NCI-H345 (cell line): ENCODE data around the gene NDUFB6.
"Not testable (repeated sequence)": the region's sequence is repeated elsewhere in the genome, so short reads cannot be mapped to it uniquely, and the experiment has no call there.

Experiments
- DNase-seq: peaks from one replicate; lab custom pipeline; 2025; lab: John Stamatoyannopoulos, UW

Gene NDUFB6

DNA sequence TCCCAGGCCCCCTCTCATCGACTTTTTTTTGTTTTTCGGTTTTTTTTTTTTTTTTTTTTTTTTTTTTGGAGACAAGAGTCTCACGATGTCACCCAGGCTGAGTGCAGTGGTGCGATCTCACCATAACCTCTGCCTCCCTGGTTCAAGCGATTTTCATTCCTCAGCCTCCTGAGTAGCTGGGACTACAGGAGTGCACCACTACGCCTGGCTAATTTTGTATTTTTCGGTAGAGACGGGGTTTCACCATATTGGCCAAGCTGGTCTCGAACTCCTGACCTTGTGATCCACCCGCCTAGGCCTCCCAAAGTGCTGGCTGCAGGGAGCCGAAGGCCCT is 48.4 kb downstream of the NDUFB6 start:
- not testable (repeated sequence) for DNase-seq

DNA sequence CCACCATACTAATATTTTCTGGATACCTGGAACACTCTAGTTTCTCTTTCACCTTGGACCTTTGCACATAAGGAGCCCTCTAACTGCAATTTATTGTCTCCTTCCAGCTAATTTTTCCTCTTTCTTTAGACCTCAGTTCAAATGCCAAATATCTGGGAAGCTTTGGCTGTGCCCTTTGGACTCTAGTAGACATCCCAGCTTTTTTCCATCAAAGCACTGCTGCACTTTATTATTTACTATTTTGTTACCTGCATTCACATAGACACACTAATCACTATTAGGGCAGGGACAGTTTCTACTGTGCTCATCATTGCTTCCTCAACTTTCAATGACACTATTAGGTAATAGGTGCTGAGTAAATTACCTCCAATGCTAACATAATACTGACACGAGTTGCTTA is 49.0 kb downstream of the NDUFB6 start:
- no peak for DNase-seq

DNA sequence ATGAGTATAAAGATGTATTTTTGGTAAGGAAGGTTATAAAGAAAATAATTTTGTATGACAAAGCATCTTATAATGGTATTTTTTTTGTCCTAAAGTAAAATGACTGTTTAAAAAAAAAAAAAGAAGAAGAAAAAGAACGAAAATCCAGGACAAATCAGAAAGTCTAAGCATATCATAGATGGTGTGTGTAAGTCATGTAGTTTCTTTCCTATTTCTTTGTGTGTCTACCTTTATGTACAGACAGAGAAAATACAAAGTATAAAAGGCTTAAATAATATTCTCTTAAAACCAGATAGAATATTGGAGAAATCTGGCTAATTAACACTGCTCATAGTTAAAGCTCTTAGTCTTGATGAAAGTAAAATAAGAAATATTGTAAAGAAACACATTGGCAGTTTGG is 54.7 kb downstream of the NDUFB6 start:
- DNase-seq: no peak

DNA sequence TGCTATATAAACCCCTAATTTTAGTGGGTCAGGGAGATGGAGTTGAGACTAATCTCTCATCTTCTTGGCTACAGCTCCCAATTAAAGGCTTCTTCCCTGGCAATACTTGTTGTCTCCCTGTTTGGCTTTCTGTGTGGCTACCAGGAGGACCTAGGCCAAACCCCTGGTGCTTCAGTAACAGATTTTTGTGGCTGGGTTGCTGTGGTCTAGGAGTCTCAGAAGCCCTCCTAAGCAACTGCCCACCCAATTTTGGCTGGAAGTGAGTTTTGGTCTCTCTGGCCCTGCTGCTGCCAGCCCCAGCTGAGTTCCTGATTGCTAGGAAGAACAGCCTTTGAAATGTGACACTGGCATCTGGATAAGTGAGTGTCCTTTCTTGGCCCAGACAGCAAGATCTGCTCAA is 56.7 kb downstream of the NDUFB6 start:
- DNase-seq: no peak

DNA sequence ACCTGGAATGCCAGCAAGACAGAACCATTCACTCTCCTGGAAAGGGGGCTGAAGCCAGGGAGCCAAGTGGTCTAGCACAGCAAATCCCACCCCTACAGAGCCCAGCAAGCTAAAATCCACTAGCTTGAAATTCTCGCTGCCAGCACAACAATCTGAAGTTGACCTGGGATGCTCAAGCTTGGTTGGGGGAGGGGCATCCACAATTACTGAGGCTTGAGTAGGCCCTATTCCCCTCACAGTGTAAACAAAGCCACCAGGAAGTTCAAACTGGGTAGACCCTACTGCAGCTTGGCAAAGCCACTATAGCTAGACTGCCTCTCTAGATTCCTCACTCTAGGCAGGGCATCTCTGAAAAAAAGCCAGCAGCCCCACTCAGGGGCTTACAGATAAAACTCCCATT is 64.2 kb downstream of the NDUFB6 start:
- peak; percentile 33 for DNase-seq

DNA sequence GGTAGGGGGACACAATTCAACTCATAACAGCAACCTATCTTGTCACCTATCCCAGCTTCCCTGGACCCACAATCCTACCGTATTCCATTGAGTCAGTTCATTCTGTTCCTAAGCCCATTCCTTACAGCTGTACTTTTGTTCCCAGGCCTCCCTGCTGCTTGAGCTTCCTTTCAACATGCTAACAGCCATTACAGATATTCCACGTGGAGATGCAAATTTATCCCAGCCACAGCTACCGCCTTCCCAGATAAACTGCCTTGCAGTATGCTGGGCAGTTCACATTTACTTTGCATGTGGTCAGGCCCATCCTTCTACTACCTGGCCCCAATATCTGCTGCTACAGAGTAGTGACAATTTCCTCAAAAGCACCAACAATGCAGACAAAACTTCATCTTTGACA is 70.0 kb downstream of the NDUFB6 start:
- DNase-seq: no peak
